ENCODE data around the gene COPS9.

COPS9 gene

GRCh38 chr2:240109386-240109785, 26.7 kb downstream of the COPS9 start:
- no peak for DNase-seq (ENCODE audit: low spot score)

GRCh38 chr2:240107477-240107796, 28.7 kb downstream of the COPS9 start:
- DNase-seq (ENCODE audit: low spot score), result no peak

- no peak for DNase-seq (ENCODE audit: low spot score)
These were observed 29.2 kb downstream of the COPS9 start for GRCh38 chr2:240106765-240107476.

GRCh38 chr2:240105982-240106381, 30.1 kb downstream of the COPS9 start:
- no peak for DNase-seq (ENCODE audit: low spot score)

DNA sequence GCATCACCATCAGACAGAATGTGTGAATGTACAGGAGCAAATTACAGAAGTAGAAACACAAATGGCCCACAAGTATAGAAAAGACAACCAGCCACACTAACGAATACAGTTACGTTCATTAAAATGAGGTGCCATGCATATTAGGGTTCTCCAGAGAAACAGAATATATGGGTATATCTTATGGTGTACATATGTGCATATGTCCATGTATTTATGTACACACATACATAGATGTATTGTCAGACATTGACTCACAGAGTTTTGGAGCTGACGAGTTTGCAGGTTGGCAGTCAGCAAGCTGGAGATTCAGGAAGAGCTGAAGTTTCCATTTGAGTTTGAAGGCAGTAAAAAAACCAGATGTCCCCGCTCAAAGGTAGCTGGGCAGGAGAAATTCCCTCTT, 33.0 kb downstream of the COPS9 start:
- DNase-seq (ENCODE audit: low spot score), result no peak

DNA sequence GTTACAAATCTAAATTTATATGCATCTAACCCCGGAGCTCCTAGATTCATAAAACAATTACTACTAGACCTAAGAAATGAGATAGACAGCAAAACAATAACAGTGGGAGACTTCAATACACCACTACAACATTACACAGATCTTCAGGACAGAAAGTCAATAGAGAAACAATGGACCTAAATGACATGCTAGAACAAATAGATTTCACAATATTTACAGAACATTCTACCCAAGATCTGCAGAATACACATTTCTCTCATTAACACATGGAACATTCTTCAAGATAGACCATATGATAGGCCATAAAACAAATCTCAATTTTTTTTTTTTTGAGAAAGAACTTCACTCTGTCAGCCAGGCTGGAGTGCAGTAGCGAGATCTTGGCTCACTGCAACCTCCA, 37.8 kb downstream of the COPS9 start:
- no peak for DNase-seq (ENCODE audit: low spot score)

DNA sequence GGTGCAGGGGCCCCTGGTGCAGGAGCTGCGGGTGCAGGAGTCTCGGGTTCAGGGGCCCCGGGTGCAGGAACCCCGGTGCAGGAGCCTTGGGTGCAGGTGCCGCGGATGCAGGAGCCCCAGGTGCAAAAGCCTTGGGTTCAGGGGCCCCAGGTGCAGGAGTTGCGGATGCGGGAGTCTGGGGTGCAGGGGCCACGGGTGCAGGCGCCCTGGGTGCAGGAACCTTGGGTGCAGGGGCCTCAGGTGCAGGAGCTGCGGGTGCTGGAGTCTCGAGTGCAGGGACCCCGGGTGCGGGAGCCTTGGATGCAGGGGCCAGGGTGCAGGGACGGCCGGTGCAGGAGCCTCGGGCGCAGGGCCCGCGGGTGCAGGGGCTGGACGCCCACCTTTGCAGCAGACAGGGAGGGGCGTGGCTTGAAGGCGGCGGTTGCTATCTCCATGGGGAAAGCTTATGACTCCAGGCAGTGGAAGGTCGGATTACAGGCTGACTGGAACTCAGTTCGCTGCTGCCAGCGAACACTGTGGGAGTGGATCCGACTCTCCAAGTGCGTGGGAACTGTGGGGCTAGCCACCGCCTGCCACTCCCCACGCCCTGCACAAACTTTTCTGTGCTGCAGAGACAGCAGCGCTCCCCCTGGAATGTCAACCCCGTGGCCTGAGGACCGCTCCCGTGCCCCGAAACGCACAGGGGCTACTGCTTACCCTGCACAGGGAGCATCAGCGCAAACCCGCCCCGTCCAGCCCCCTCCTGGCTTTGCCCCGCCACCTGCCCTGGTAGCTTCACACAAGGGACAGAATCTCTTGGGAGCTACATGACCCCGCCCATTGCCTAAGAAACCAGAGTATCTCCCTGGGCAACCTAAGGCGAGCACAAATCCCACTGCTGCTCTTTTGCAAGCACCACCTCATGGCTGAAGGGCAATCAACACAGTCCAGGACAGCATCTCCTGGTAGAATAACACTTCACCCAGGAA, 40.3 kb downstream of the COPS9 start:
- DNase-seq (ENCODE audit: low spot score), result no peak

- no peak for DNase-seq (ENCODE audit: low spot score)
These were observed 46.8 kb downstream of the COPS9 start for GRCh38 chr2:240089306-240089705.

DNA sequence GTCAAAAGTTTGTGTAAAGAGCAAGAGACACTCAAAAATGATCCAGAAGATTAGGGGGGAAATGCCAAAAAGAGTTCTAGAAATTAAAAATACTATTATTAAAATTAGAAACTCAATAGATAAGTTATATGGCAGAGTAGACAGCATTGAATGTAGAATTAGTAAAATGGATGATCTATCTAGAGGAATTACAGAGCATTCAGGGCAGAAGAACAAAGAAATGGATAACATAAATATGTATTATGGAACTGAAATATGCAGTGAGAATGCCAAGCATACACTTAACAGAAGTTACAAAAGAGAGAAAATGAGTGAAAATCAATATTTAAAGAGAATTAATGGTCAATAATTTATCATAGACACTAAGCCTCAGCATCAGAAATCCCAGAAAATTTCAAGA, 49.5 kb downstream of the COPS9 start:
- DNase-seq (ENCODE audit: low spot score), result no peak

Data from pons (tissue), 1 donor.